Esophagus squamous epithelium (tissue), 5 donors: ENCODE data around the gene SH3GLB1. TPM values are rescaled to one million over a fixed set of nuclear protein-coding genes. Genes with fewer than 3 reads are reported as not detected.
"Not testable (repeated sequence)": the region's sequence is repeated elsewhere in the genome, so short reads cannot be mapped to it uniquely, and the experiment has no call there.

Experiments used
- DNase-seq: peaks from one replicate; lab custom pipeline; 2025; lab: John Stamatoyannopoulos, UW
- H3K27ac ChIP-seq, 4 donors: fragments of 200-600 bp; sonication (generic); one replicate each; pipeline ENCODE4 v1.5.1; 2016 to 2019; ENCODE audit warnings: mild to moderate bottlenecking in 1 of 4
- H3K27me3 ChIP-seq, 4 donors: fragments of 200-600 bp; sonication (generic); 1 replicate in 3 of 4; 2 replicates in 1 of 4; pipeline versions ENCODE4 v1.5.1 to v1.6.0; 2017 to 2021; ENCODE audit warnings: antibody characterized with exemption in 1 of 4
- H3K36me3 ChIP-seq, 3 donors: fragments of 200-600 bp; sonication (generic); one replicate each; pipeline ENCODE4 v1.5.1; 2016 to 2019
- H3K4me1 ChIP-seq, 3 donors: fragments of 200-600 bp; sonication (generic); one replicate each; pipeline ENCODE4 v1.5.1; 2017 to 2019
- H3K4me3 ChIP-seq, 4 donors: fragments of 200-600 bp; sonication (generic); 1 replicate in 3 of 4; 2 replicates in 1 of 4; pipeline ENCODE4 v1.5.1; 2016 to 2019; ENCODE audit warnings: mild to moderate bottlenecking in 2 of 4, moderate library complexity in 1 of 4
- H3K9me3 ChIP-seq, 3 donors: fragments of 200-600 bp; sonication (generic); one replicate each; pipeline ENCODE4 v1.5.1; 2016 to 2019
- POLR2A ChIP-seq, 4 donors: fragments of 450-650 bp; IDR thresholded peaks; one replicate each; pipeline ENCODE4 v1.6.1; 2017; ENCODE audit warnings: antibody characterized with exemption in 4 of 4, mild to moderate bottlenecking in 4 of 4, moderate library complexity in 3 of 4
- WGBS, 2 donors: methylation state at CpG; one replicate each; pipeline ENCODE4 v1.1.5; 2018; 5-methylcytosine and 5-hydroxymethylcytosine counted together
- intact Hi-C: fragments of 100-400 bp; cut with DNase I; formaldehyde crosslinking; loops from one replicate; pipeline ENCODE4 v1.15.0; 2022
- total RNA-seq, 4 donors: library from RNA; depleted of rRNA; stranded (reverse); fragments of >200 nt; gene quantifications; one replicate each; pipeline ENCODE4 v1.1.0, GENCODE V29; 2016
- TF ChIP-seq, protein P1 (sequence below), 6 experiments: fragments of 450-650 bp in 4 of 6; fragments of 200-600 bp in 2 of 6; sonication (generic) in 2 of 6; IDR thresholded peaks; one replicate each; pipeline ENCODE4 v1.5.1; 2016 to 2019; ENCODE audit warnings: antibody characterized with exemption in 6 of 6, mild to moderate bottlenecking in 4 of 6, moderate library complexity in 4 of 6
- donor health status: DM: yes; HTN: yes; CAD: no.

SH3GLB1 gene
- total RNA-seq, 4 donors from 2014 or later: 46.6 to 53.4 (median 47.2) TPM

- H3K36me3 ChIP-seq: no peaks in the 10 kb centered on the region
- H3K4me1 ChIP-seq: no peaks in the 10 kb centered on the region
- TF ChIP-seq POLR2A (IDR thresholded peaks at IDR 0.05): no peak
- TF ChIP-seq, protein P1, sequence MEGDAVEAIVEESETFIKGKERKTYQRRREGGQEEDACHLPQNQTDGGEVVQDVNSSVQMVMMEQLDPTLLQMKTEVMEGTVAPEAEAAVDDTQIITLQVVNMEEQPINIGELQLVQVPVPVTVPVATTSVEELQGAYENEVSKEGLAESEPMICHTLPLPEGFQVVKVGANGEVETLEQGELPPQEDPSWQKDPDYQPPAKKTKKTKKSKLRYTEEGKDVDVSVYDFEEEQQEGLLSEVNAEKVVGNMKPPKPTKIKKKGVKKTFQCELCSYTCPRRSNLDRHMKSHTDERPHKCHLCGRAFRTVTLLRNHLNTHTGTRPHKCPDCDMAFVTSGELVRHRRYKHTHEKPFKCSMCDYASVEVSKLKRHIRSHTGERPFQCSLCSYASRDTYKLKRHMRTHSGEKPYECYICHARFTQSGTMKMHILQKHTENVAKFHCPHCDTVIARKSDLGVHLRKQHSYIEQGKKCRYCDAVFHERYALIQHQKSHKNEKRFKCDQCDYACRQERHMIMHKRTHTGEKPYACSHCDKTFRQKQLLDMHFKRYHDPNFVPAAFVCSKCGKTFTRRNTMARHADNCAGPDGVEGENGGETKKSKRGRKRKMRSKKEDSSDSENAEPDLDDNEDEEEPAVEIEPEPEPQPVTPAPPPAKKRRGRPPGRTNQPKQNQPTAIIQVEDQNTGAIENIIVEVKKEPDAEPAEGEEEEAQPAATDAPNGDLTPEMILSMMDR (IDR thresholded peaks at IDR 0.05): no peak
- no peak overlapping the region for H3K27ac ChIP-seq
- intact Hi-C loops: no loop called here
- no peaks in the 10 kb centered on the region for H3K27me3 ChIP-seq
- 42 to 54% methylated on average over 2 of the region's 2 CpGs for WGBS, 2 donors
- no peaks in the 10 kb centered on the region for H3K9me3 ChIP-seq
- no peak for DNase-seq
- no peak overlapping the region for H3K4me3 ChIP-seq
Measured at GRCh38 chr1:86695400-86695799, 9.0 kb upstream of the SH3GLB1 start.

DNA sequence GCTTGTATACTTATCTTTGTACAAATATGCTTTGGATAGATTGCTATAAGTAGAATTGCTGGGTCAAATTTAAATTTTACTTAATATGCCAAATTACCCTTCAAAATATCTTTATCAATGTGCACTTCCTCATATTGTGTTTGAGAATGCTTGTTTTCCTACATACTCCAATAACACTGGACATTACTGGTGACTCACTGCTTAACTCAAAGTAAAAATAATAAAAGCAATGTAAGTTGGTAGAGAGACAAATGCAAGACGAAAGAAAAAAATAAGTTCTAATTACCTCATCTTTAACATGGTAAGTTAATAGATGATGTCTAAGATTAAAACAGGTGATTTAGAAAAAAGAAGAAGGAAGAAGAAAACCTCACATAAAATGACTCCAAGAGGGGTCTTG lies 7.9 kb upstream of the SH3GLB1 start:
- Histone ChIP-seq H3K36me3 (no peaks in the 10 kb centered on the region), H3K4me3 (no peak overlapping the region), H3K4me1 (no peaks in the 10 kb centered on the region), H3K27ac (no peak overlapping the region), H3K9me3 (no peaks in the 10 kb centered on the region), H3K27me3 (no peaks in the 10 kb centered on the region)
- intact Hi-C loops: no loop called here
- 79 to 80% methylated on average over 1 of the region's 1 CpG for WGBS, 2 donors
- DNase-seq: no peak
- TF ChIP-seq, protein P1 (IDR thresholded peaks at IDR 0.05): no peak
- TF ChIP-seq POLR2A (IDR thresholded peaks at IDR 0.05): no peak

- no peak for DNase-seq
- 73 to 75% methylated on average over 2 of the region's 2 CpGs for WGBS, 2 donors
- Histone ChIP-seq H3K36me3 (no peaks in the 10 kb centered on the region), H3K4me3 (no peak overlapping the region), H3K4me1 (peaks cover 0 to 13% (median 5%) of the 10 kb centered on the region in 3 donors), H3K27me3 (no peaks in the 10 kb centered on the region), H3K27ac (no peak overlapping the region), H3K9me3 (no peaks in the 10 kb centered on the region)
- TF ChIP-seq, protein P1 (IDR thresholded peaks at IDR 0.05): no peak
- no peak for TF ChIP-seq POLR2A (IDR thresholded peaks at IDR 0.05)
- intact Hi-C loops: no loop called here
Measured at GRCh38 chr1:86699186-86699585, 5.2 kb upstream of the SH3GLB1 start.

DNA sequence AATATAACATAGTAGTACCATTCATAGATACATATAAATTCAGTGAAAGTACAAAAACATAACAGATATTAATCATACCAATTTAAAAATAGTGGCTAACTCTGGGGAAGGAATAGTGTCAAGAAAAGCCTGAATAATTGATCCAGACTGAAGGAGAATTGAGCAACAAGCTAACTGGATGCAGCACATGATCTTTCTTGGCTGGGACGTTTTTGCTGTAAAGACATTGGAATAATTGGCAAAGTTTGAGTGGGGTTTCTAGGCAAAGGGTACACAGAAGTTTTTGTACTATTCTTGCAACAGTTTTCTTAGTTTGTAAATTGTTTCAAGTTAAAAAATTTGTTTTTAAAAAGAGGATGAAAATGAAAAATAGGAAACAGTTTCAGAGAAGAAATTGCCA lies 2.6 kb upstream of the SH3GLB1 start:
- 45 to 47% methylated on average over 1 of the region's 1 CpG for WGBS, 2 donors
- Histone ChIP-seq H3K4me1 (peaks cover 6 to 24% (median 9%) of the 10 kb centered on the region in 3 donors), H3K9me3 (no peaks in the 10 kb centered on the region), H3K27me3 (no peaks in the 10 kb centered on the region), H3K4me3 (no peak overlapping the region), H3K27ac (no peak overlapping the region), H3K36me3 (no peaks in the 10 kb centered on the region)
- no peak for TF ChIP-seq POLR2A (IDR thresholded peaks at IDR 0.05)
- TF ChIP-seq, protein P1 (IDR thresholded peaks at IDR 0.05): no peak
- intact Hi-C loops: no loop called here
- no peak for DNase-seq

DNA sequence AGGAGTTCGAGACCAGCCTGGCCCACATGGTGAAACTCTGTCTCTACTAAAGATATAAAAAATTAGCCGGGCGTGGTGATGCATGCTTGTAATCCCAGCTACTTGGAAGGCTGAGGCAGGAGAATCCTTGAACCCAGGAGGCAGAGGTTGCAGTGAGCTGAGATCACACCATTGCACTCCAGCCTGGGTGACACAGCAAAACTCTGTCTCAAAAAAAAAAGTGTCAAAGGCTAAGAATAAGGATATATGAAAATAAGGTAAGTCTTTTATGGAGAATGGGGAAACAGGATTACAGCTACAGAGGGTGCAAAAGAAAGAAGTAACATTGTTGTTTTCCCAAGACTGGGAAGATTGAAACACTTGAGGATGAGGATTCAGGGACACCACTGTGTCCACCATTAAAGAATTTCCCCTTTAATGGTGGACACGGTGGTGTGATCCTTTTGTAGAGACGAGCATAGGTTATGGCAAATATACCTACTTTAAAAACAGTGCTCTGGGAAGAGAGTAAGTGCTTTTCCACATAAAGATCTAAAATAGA lies 1.4 kb upstream of the SH3GLB1 start:
- H3K27ac ChIP-seq: peak overlapping the region in 1 of 4 donors; percentile 97
- H3K4me3 ChIP-seq, intact Hi-C loops, H3K9me3 ChIP-seq, DNase-seq, H3K27me3 ChIP-seq, H3K36me3 ChIP-seq: not testable (repeated sequence)
- WGBS, 2 donors: 82 to 92% methylated on average over 5 of the region's 5 CpGs
- peaks cover 10 to 37% (median 20%) of the 10 kb centered on the region in 3 donors for H3K4me1 ChIP-seq
